Bone marrow (tissue), 2 donors: ENCODE results near the gene CGNL1.

Source experiments
- DNase-seq, 2 donors: peaks; one replicate each; lab custom pipeline; 2025; lab: John Stamatoyannopoulos, UW

The CGNL1 gene

DNA sequence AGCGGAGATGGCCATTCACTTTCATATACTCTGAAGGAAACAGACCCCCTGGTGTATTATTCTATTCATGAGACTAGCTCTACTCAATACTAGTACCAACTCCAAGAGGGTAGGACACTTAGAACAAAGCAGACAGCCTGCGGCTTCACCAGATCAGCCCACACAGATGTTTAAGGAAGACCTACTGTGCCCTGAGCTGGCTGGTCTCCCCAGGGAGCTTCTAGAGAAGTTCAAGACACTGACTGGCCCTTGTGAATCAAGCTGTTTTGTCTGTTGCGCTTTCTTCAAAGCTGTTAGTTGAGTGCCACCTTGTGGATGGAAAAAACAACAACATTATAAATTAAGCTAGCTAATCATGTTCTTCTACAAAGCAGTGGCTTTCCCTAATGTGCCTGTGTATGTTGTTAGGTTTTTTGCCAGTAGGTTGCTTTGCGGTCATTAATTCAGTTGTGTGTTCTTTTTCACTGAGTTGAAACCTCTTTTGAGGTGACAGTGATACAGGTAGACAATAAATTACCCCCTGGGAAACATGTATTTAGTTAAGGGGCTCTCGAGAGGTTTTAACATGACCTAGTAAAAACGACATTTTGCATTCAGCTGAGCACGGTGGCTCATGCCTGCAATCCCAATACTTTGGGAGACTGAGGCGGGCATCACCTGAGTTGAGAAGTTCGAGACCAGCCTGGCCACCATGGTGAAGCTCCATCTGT, 151.2 kb downstream of the CGNL1 start:
- peak in 1 of 2 donors; percentile 51 for DNase-seq

DNA sequence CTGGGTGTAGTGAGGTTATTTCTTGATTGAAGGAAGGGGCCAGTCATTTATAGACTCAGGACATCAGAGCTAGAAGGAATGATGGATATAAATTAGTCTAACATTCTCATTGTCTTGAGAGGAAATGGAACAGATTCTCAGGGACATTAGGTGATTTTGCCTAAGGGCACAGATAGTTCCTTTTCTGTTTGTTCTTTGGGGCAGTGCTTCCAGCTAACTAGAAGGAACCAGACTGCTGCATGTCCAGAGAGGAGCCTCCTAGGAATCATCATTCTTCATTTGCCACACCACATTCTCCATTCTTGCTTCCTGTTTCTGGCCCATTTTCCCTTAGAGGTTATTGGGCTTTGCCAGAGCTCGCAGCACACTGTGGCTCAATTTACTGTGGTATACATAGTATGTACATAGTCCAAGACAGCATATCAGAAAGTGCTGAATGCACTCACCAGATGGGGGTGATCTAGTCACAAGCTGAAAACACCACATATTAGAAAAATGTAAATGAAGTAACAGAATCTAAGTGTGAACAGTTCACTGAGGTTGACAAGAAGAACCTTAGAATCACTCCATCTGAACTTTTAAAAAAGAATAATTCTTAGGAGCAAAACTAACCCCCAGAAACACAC, 152.7 kb downstream of the CGNL1 start:
- DNase-seq: no peak

DNA sequence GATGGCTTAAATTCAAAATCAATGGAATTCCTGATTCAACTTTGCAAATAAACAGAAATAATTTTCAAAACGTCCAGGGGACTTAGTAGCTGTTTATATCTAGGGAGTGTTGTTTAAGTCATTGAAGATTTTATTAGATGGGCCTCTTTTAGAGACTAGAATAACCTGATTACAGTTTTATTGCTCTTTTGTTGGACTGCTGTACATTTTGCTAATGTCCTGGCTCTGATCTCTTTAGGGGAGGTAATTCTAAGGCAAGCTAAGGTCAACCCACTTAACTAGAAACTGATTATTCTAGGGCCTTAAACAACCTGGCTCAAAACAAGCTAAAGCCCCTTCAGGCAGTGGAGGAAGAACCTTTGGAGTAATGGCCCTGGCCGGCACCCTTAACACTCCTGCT, 153.4 kb downstream of the CGNL1 start:
- no peak for DNase-seq

DNA sequence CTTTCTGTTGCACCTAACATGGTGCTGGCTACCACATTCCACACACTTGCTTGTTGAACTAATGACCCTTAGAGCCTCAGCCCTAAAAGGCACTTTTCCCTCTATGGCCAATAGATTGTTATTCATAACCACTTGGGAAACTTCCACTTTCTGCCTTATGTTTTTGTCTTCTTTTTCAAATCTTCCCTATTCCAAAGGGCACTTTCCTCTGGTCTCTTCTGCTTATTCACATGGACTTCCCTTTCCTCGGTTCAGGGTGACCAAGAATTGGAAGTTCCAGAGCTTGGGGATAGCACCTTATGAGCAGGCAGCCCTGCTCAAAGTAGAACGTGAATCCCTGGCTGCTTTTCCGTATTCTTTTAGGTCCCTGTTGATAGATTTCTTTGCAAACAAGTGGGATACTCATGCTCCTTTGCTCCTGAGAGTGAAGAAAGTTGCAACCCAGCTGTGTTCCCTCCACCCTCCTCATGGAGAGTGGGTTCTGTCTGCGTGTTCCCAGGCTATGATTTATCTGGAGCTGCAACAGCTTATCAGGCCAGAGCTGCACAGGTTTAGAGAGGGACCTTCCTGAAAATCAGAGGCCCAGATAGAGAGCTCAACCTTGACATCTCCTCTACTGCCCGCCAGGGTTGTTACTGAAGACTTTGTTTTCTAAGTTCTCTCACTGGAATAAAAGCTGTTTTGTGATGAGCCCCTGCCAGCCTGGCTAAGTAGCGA, 156.6 kb downstream of the CGNL1 start:
- DNase-seq: no peak

DNA sequence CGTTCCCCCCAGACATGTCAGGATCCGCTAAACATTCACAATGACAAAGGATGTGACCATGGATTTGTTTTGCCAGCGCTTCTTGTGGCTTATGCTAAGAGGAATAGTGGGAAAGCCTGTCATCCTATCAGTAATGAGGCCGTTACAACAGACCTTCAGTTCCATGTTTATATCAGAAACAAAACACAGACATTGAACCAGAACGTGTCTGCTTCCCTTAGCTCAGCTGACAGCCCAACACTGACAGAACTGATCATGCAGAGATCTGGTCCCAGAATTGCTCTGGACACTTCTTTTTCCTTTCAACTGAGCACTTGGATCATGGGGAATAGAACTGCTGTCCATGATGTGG, 157.1 kb downstream of the CGNL1 start:
- no peak for DNase-seq

DNA sequence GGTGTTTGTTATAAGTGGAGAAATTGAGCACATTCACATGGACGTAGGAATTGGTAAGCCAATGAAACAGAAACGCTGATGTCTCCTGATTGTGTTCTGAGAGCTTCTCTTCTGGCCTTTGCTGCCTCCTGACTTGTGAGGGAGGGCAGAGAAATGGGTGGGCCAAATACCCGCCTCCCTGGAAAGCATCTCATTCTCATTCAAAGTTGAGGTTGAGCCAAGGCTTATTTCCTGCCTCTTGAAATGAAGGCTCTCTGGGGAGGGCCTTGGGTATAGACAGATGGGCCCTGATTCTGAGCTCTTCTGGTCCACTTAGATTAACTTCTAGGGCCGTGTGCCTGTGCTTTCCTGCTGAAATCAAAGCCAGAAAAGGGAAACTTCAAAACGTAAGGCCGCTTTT, 158.0 kb downstream of the CGNL1 start:
- DNase-seq: no peak

DNA sequence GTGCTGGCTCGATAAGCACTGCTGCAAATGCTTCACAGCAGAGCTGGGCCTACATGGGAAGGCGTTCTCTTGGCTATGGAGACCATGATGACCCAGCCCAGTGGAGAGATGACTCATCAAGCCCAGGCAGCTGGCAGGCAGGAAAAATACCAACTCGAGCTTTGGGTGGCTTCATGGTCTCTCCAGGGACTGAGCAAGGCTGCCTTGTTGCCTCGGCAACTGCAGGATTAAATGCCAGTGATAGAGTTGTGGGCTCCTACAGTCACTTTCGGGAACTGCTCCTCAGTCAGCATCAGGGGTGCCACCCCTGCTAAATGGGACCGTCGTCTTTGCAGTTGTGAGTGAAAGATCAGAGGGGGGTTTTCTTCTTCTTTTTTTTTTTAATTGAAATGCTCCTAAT, 160.8 kb downstream of the CGNL1 start:
- DNase-seq: no peak

DNA sequence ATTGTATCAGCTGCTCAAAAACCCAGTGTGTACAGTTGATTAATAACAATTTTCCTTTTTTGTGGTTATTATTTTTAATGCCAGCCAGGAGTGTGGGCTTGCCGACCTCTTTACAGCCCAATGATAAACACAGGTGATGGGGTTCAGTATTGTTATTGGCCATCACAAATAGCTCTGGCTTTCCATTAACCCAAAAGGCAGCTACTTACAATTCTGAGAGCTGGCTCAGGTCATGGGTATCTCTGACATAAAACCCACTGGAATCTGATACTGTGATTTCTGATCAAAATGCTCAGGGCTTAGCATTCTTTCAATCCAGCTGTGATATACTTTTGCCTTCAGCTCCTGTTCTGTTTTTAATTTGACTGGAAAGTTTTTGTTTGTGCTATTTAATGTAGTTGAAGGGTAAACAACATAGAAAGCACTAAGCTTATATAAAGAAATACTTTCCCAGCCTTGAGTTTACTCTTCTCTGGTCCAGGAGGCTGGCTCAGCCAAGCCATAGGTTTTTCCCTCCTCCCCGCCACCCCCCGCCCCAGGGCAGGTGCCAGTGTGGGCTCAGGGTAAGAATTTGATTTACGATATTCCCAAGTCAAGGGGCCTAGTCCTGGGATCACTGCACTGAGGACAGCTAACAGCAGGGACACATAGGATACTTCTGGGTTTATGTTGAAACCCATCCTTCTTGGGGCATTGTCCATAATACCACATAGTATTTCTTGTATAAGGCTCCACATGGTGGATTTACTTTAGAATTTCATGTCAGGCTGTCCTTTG, 161.4 kb downstream of the CGNL1 start:
- DNase-seq: no peak

DNA sequence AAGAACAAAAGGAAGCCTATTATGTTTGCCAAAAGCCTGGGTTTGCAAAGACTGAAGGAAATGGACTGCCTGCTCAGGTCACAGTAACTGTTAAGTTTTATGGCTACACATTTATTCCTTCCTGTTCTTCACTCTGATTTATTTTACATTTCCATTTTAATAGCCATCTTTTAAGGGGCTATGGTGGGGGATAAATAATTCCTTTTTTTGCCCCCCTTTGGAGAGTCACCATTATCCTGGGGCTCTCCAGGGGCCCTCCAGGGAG, 161.9 kb downstream of the CGNL1 start:
- no peak for DNase-seq

DNA sequence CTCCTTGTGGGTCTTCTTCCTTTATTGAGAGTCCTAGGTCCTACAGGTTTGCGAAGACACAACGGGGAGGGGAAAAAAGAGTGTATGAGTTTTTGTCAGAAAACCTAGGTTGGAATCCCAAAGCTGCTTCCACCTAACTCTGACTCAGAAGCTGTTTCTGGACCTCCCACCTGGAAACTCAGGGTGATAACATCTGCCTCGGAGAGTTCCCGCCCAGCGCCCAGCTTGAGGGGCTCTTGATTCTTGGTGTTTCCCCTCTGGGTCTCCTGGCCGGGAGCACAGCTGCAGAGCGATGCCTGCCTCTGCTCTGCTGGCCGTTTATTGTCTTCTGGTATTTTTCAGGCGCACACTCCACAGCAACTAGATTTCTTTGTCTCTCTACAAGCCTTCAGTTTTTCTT, 162.5 kb downstream of the CGNL1 start:
- DNase-seq: no peak

DNA sequence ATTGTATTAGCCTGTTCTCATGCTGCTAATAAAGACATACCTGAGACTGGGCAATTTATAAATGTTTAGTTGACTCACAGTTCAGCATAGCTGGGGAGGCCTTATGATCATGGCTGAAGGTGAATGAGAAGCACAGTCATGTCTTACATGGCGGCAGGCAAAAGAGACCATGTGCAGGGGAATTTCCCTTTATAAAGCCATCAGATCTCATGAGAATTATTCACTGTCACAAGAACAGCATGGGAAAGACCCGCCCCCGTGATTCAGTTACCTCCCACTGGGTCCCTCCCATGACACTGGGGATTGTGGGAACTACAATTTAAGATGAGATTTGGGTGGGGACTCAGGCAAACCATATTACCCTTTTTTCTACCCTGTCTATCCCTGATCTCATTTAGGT, 163.9 kb downstream of the CGNL1 start:
- DNase-seq: no peak

DNA sequence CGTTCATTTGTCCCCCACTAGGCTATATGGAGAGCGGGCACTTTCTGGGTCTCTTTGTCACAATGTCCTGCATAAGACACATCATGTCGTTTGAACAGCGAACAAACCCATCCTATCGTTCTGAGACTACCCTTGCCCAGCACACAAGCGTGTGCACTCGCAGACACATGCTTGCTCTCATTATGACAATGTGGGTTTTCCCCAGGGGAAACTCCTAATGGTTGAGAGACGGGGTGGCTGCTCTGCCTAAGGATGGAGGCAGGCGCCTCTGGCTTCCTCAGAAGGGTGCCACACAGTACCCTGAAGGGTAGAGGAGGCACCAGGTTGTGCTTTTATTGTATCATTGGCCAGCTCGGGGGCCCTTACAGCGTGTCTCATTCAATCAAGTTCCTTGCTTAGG, 164.4 kb downstream of the CGNL1 start:
- DNase-seq: no peak

DNA sequence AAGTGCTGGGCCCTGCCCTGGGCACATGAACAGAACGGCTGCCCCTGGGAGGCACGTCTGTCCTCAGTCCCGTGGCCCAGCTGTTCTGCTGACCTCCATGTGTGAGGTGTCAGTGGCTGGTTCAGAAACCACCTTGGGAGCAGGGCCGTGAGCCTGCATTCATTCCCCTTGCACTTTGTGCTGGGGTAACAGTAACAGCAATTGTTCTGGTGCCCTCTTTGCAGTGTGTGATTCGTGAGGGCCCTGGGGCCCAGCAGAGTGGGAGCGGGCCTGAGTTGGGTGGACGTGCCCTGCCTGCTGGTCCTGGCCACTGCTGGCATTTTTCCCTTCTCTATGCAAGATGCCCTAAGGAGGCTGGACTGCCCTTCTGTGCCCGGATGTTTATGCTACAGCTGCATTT, 165.0 kb downstream of the CGNL1 start:
- no peak for DNase-seq

DNA sequence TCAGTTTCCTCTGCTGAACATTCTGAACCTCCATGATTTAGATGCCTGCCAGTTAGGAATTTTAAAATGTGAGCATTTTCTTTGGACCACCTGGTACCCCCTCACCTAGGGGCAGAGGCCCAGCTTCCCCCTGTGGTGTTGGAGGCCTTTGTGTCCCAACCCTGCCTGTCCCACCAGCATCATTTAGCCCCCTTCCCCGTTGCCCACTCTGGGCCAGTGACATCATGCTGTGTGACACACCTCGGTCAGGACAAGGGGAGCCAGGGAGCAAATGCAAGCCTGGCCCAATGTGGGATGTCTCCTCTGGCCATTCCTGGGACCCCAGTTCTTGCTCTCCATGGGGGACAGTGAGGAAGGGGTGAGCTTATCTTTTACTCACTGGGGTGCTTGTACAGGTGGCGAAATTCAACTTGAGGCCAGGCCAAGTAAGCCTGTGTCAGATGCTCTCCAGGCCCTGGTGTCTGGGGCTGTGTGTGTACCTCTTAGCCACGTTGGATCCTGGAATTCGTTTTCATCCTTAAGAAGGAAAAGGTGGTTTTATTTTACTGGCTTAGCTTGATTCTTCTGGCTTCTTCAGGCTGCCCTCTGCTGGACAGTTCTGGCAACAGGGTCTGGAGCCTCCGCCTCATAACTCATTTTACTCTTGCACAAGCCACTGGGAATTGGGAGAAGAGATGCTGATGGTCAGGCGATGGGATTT, 165.7 kb downstream of the CGNL1 start:
- peak in 1 of 2 donors; percentile 20 for DNase-seq

DNA sequence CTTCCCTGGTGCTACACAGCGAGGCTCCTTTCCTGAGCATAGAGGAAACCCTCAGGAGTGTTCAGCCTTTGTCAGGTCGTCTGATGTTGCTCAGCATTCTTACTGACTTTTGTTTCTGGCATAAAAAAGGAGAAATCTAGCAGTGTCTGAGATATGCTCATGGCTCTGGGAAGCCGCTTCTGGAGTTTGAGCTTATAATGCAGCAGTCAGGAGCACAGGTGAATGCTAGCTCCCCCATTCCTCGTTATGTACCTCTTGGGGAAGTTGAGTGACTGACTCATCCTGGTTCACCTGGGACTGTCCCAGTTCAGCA, 166.2 kb downstream of the CGNL1 start:
- no peak for DNase-seq

DNA sequence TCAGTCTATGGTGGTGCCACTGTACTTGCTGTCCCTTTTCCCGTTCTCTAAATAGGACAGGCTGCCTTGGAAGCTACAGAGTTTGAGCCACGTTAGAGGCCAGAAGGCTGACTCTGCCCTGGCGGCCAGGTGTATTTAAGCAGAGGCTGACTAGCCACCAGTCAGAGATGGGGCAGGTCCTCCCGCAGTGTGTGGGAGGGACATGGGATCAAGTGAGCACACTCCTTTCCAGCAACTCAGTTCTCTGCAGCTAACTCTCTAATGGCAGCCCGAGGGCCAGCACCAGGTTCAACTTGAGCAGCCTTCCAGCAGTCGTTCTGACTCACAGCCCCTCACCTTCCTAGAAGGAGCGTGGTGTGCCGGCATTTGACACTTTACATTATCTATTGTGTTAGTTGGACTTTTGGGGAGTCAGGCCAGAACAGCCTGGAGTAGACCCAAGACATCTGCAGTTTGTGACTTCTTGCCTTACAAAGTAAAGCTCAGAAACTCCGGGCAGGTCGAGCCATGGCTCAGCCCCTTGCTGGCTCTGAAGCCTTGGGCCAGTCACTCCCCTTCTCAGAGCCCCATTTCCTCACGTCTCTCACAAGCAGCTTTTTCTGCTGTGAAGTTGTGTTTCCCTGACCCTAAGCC, 168.7 kb downstream of the CGNL1 start:
- DNase-seq: no peak

DNA sequence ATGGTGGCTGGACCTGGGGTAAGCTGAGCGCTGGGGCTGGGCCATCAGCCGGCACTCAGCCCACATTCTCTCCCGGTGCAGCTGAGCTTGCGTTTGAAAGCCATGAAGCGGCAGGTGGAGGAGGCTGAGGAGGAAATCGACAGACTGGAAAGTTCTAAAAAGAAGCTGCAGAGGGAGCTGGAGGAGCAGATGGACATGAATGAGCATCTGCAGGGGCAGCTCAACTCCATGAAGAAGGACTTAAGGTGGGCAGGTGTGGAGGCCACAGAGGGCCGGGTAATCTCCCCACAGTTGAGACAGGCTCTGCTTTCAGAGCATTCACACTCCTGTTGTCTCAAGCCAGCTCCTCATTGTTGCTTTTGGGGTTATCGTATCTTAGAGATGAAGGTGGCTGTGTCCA, 169.7 kb downstream of the CGNL1 start:
- DNase-seq: no peak

DNA sequence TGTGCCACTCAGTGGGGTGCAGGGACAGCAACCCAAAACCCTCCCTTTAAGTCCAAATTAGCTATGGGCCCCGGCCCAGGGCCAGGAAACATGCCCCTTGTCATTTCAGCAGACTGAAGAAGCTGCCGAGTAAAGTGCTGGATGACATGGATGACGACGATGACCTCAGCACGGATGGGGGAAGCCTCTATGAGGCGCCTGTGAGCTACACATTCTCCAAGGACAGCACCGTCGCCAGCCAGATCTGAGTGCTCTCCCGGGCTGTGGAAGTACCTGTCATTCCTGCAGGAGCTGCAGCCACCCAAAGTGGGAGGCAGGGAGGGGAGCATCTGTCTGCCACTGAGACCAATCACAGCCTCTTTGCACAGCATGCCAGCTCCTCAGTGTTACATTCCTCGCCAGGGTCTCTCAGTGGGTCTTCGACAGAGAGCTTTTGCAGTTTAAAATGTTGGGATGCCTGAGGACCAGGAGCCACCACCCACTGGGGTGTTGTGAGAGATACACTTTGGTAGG, 171.0 kb downstream of the CGNL1 start:
- no peak for DNase-seq

DNA sequence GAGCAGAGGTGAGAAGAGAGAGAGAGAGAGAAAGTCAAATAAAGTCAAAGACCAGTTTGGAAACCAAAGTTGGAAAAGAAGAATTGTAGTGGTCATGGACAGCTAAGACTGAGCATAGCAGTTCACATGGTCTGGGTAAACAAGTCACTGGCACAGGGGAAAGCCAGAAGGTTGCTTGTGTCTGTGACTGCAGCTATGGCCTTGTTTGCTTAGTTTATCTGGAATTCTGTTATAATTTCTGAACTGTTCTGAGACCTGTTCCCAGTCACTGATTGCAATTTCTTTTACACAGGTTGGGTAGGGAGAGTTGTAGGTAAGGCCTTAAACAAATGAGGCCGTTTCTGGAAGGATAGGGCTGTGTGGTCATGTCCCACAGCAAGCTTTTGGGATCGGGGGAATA, 172.0 kb downstream of the CGNL1 start:
- no peak for DNase-seq

DNA sequence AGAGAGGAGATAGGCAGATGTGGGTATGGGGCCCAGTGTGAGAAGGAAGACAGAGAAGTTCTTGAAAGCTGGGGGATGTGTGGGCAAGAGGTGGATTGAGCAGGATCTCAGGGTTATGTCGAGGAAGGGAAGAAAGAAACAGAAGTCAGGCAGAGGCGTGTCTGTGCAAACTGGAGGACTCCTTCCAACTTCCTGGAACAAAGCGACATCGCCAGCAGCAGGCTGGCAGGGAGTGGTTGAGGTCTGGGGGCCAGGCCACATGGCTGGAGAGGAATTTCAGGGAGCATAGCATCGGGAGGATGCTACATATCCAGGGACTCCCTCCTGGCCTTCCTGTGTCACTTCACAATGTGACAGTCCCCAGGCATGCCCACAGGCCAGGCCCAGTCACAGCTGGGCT, 172.5 kb downstream of the CGNL1 start:
- no peak for DNase-seq

DNA sequence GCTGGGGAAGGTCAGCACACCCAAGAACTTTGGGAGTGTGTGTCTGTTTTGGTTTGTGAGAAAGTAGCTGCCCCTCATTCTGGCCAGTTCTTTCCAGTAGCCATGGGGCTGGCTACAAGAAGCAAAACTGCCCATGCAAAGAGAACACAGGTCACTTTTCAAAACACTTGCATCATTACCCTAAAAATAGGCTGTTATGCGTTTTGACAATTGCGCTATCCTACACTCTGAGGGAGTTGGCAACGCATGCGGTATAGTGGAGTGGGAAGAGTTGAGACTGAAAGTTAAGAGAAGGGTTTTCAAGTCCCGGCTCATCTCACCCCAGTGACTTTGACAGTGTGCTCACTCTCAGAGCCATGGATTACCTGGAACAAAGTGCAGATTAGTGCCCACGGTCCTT, 173.6 kb downstream of the CGNL1 start:
- DNase-seq: no peak

DNA sequence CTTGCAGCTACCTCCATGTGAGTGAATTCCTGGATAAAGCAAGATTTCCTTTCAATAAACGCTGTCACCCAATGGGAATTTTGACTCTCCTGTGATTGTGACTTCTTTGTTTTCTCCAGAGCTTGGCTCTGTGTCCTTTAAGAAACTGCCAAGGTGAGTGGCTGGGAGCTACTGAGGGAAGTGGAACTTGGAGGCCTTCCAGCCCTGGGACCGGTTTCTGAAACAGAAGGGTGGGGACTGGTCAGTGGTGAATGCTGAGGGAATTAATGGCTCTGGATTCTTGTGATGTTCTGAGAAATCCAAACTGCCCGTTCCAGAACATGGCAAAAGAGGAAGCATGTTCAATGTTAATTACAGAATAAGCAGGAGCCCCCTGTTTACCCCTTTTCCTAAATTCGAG, 174.3 kb downstream of the CGNL1 start:
- DNase-seq: no peak
